ENCODE data around the gene PTHLH.

DNA sequence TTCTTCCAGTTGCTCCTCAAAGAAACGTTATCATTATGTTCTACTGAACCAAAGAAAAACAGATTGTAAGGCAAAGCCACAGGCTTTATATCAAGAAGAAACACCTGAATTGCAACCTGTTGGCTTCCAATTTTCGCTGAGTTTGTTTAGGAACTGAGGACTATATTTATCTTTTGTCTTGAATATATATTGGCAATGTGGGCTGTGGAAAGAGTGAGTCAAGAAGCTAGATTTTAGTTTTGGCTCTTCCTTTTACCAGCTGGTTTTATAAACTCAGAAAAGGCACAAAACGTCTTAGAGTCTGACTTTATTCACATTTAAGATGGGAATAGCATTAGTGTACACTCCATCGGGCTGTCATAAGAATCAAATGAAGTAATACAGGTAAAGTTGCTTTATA lies 10.4 kb upstream of the PTHLH start:
- TF ChIP-seq POLR2A (IDR thresholded peaks at IDR 0.05; ENCODE audit: low read length) (no peak), GATA1 (IDR thresholded peaks at IDR 0.05; ENCODE audit: low read depth, low read length) (no peak)

Data from erythroblast (primary cell).